ENCODE measurements around the gene PLA2G6.

DNA sequence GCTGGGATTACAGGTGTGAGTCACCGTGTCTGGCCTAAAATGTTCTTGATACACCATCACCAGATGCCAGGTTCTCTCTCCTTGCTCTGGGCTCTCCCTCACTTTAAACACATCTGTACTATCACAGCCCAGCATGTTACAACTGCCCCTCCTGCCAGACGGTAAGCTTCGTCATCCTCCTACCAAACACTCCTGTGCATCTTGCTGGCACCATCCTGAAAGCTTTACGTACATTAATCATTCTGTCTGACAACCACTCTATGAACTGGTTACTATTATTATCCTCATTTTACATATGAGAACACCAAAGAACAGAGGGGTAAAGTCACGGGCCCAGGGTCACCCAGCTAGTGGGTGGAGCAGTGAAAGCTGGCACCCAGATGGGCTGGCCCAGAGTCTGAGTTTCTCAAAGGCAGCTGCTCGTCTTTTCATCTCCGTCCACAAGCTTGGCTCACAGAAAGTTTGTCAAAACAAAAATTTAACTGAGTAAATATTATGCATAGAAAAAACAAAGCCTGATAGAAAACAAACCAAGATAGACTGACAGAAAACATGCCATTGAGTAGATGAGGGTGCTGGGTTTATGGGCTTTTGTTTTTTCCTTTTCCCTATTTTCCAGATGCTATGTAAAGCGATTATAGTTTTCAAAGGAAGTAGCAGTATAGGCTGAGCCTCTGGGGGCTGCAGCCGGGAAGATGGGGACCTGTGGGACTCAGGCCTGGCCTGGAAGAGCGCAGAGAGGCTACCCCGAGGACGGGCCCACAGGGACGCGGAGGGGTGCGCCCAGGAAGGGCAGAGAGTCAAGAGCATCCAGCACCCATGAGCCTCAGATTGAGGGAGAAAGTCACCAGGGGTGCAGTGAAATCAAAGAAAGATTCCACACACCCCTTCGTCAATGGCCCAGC lies 9.5 kb downstream of the PLA2G6 start:
- TF ChIP-seq, protein P1, sequence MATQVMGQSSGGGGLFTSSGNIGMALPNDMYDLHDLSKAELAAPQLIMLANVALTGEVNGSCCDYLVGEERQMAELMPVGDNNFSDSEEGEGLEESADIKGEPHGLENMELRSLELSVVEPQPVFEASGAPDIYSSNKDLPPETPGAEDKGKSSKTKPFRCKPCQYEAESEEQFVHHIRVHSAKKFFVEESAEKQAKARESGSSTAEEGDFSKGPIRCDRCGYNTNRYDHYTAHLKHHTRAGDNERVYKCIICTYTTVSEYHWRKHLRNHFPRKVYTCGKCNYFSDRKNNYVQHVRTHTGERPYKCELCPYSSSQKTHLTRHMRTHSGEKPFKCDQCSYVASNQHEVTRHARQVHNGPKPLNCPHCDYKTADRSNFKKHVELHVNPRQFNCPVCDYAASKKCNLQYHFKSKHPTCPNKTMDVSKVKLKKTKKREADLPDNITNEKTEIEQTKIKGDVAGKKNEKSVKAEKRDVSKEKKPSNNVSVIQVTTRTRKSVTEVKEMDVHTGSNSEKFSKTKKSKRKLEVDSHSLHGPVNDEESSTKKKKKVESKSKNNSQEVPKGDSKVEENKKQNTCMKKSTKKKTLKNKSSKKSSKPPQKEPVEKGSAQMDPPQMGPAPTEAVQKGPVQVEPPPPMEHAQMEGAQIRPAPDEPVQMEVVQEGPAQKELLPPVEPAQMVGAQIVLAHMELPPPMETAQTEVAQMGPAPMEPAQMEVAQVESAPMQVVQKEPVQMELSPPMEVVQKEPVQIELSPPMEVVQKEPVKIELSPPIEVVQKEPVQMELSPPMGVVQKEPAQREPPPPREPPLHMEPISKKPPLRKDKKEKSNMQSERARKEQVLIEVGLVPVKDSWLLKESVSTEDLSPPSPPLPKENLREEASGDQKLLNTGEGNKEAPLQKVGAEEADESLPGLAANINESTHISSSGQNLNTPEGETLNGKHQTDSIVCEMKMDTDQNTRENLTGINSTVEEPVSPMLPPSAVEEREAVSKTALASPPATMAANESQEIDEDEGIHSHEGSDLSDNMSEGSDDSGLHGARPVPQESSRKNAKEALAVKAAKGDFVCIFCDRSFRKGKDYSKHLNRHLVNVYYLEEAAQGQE (IDR thresholded peaks at IDR 0.05; ENCODE audit: insufficient read depth in 1 of 2, low read depth in 2 of 2, low read length in 2 of 2): no peak
- TF ChIP-seq POLR2AphosphoS5 (IDR thresholded peaks at IDR 0.05; ENCODE audit: low read depth, low read length): no peak
